Neural progenitor cell (in vitro differentiated cells): ENCODE data around the gene HIVEP2. TPM values are rescaled to one million over a fixed set of nuclear protein-coding genes. Genes with fewer than 3 reads are reported as not detected.

Source experiments
- DNase-seq: peaks from one replicate; pipeline ENCODE4 v3.0.0-alpha.2; 2016; ENCODE audit warnings: low spot score
- H2AFZ ChIP-seq: fragments of 200-600 bp; sonication (generic); replicated peaks from 2 replicates; pipeline ENCODE4 v1.6.1; 2016; ENCODE audit warnings: antibody characterized with exemption
- H3F3A ChIP-seq: fragments of 200-600 bp; sonication (generic); 2 replicates; pipeline ENCODE4 v1.6.1; 2016; ENCODE audit warnings: antibody characterized with exemption, low read depth
- H3K27ac ChIP-seq: fragments of 200-600 bp; sonication (generic); 2 replicates; pipeline ENCODE4 v1.5.1; 2016; ENCODE audit warnings: mild to moderate bottlenecking
- H3K27me3 ChIP-seq: fragments of 200-600 bp; sonication (generic); 2 replicates; pipeline ENCODE4 v1.6.1; 2016; ENCODE audit warnings: mild to moderate bottlenecking, moderate library complexity
- H3K36me3 ChIP-seq: fragments of 200-600 bp; sonication (generic); 2 replicates; pipeline ENCODE4 v1.5.1; 2016
- H3K4me1 ChIP-seq: fragments of 200-600 bp; sonication (generic); 2 replicates; pipeline ENCODE4 v1.6.1; 2016; ENCODE audit warnings: mixed run types
- H3K4me2 ChIP-seq: fragments of 200-600 bp; sonication (generic); 2 replicates; pipeline ENCODE4 v1.6.1; 2016
- H3K4me3 ChIP-seq: fragments of 200-600 bp; sonication (generic); 2 replicates; pipeline ENCODE4 v1.5.1; 2016
- H3K79me2 ChIP-seq: fragments of 200-600 bp; sonication (generic); 2 replicates; pipeline ENCODE4 v1.6.1; 2016; ENCODE audit warnings: low read depth
- H3K9ac ChIP-seq: fragments of 200-600 bp; sonication (generic); 2 replicates; pipeline ENCODE4 v1.6.1; 2016
- H3K9me3 ChIP-seq: fragments of 200-600 bp; sonication (generic); 2 replicates; pipeline ENCODE4 v1.5.1; 2016; ENCODE audit warnings: low read depth
- H4K20me1 ChIP-seq: fragments of 200-600 bp; sonication (generic); 2 replicates; pipeline ENCODE4 v1.6.1; 2016; ENCODE audit warnings: low read depth
- H3K27ac Mint-ChIP-seq: 3 replicates; pipeline ENCODE4 v1.8.0; 2021; ENCODE audit warnings: mixed read lengths
- H3K27me3 Mint-ChIP-seq: 2 replicates; pipeline ENCODE4 v1.8.0; 2022; ENCODE audit warnings: low read depth, mild to moderate bottlenecking, inconsistent platforms, moderate library complexity, mixed read lengths; ENCODE audit not compliant: insufficient read depth
- H3K36me3 Mint-ChIP-seq: 3 replicates; pipeline ENCODE4 v1.8.0; 2021; ENCODE audit warnings: mixed read lengths
- H3K4me1 Mint-ChIP-seq: 3 replicates; pipeline ENCODE4 v1.8.0; 2021; ENCODE audit warnings: mixed read lengths
- H3K4me3 Mint-ChIP-seq: 3 replicates; pipeline ENCODE4 v1.8.0; 2021; ENCODE audit warnings: mild to moderate bottlenecking, moderate library complexity, mixed read lengths
- H3K9me3 Mint-ChIP-seq: 3 replicates; pipeline ENCODE4 v1.8.0; 2020; ENCODE audit warnings: mixed read lengths
- CTCF ChIP-seq: fragments of 200-600 bp; sonication (generic); IDR thresholded peaks from 2 replicates; pipeline ENCODE4 v1.5.1; 2017; ENCODE audit warnings: antibody characterized with exemption, mild to moderate bottlenecking
- EZH2 ChIP-seq: fragments of 200-600 bp; sonication (generic); IDR thresholded peaks from 2 replicates; pipeline ENCODE4 v1.6.1; 2017; ENCODE audit warnings: antibody characterized with exemption, mild to moderate bottlenecking, moderate library complexity
- EZH2phosphoT487 ChIP-seq: fragments of 200-600 bp; sonication (generic); IDR thresholded peaks from 2 replicates; pipeline ENCODE4 v1.6.1; 2017; ENCODE audit warnings: antibody characterized with exemption
- total RNA-seq: library from RNA; depleted of rRNA; stranded (reverse); fragments of >200 nt; gene quantifications from 2 replicates; pipeline ENCODE4 v1.2.3, GENCODE V29; 2015; ENCODE audit warnings: low replicate concordance

HIVEP2 gene
- total RNA-seq, 1 donor from 2014 or later, result 2.1 TPM

- peaks cover 14% of the 10 kb centered on the region for H3K4me1 Mint-ChIP-seq
- H4K20me1 ChIP-seq, result no peaks in the 10 kb centered on the region
- no peak for TF ChIP-seq EZH2
- no peak for TF ChIP-seq CTCF
- TF ChIP-seq EZH2phosphoT487, result no peak
- no peaks in the 10 kb centered on the region for H3K9me3 ChIP-seq
- H3K9me3 Mint-ChIP-seq, result no peaks in the 10 kb centered on the region
- no peak overlapping the region for H3K27ac ChIP-seq
- peaks cover 6% of the 10 kb centered on the region for H3K4me1 ChIP-seq
- no peak overlapping the region for H3K4me2 ChIP-seq
- no peak overlapping the region for H3K27ac Mint-ChIP-seq
- no peaks in the 10 kb centered on the region for H3F3A ChIP-seq
- H3K9ac ChIP-seq, result no peak overlapping the region
- no peaks in the 10 kb centered on the region for H3K27me3 ChIP-seq
- no peaks in the 10 kb centered on the region for H3K36me3 Mint-ChIP-seq
- no peak overlapping the region for H3K4me3 Mint-ChIP-seq
- H2AFZ ChIP-seq, result no peak overlapping the region
- H3K36me3 ChIP-seq, result no peaks in the 10 kb centered on the region
- DNase-seq, result no peak
- H3K27me3 Mint-ChIP-seq, result no peaks in the 10 kb centered on the region
- no peaks in the 10 kb centered on the region for H3K79me2 ChIP-seq
- H3K4me3 ChIP-seq, result no peak overlapping the region
These were observed 123.1 kb downstream of the HIVEP2 start for GRCh38 chr6:142821860-142822259.

GRCh38 chr6:142821164-142821716, 123.7 kb downstream of the HIVEP2 start:
- H3K4me1 ChIP-seq, result peaks cover 6% of the 10 kb centered on the region
- Mint-ChIP-seq H3K27me3 (no peaks in the 10 kb centered on the region), H3K9me3 (no peaks in the 10 kb centered on the region), H3K36me3 (no peaks in the 10 kb centered on the region), H3K4me3 (no peak overlapping the region), H3K27ac (no peak overlapping the region), H3K4me1 (peaks cover 14% of the 10 kb centered on the region)
- no peaks in the 10 kb centered on the region for H3K27me3 ChIP-seq
- no peak overlapping the region for H3K4me3 ChIP-seq
- H3K9ac ChIP-seq, result no peak overlapping the region
- no peak for TF ChIP-seq EZH2
- no peak overlapping the region for H3K27ac ChIP-seq
- DNase-seq, result no peak
- H4K20me1 ChIP-seq, result no peaks in the 10 kb centered on the region
- H3K4me2 ChIP-seq, result no peak overlapping the region
- no peaks in the 10 kb centered on the region for H3F3A ChIP-seq
- H2AFZ ChIP-seq, result no peak overlapping the region
- H3K9me3 ChIP-seq, result no peaks in the 10 kb centered on the region
- H3K79me2 ChIP-seq, result no peaks in the 10 kb centered on the region
- no peaks in the 10 kb centered on the region for H3K36me3 ChIP-seq

DNA sequence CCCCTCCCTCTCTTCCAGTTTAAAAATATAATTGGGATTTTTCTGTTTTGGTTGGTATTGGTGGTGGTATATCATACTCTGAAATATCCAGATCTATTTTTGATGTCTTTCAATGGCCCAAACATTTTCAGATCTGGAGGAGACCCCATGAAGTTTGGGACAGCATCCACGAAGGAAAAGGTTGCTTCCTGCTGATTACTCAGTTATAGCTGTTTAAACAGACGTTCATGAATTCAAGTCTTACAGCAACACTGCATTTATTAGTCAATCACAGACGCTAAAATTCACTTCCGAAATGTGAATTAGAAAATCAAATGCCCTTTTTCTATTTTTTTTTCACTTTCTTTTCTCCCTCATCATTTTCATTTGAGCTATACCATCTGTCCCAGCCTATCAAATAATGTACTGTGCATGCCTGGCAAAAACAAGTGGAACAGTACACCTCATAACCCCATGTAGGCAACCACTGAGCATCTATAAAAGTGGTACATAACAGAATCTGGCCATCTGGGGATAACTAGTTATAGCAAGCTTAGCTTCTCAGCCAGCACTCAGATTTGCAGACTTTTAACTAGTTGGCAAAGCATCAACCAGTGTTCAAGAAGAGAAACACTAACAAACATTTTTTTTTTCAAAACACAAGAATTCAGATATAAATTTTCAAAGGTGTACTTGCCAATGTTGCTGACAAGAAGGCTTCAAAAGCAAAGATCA, 124.5 kb downstream of the HIVEP2 start:
- Histone ChIP-seq H3K9ac (no peak overlapping the region), H3F3A (no peaks in the 10 kb centered on the region), H3K27ac (no peak overlapping the region), H3K36me3 (no peaks in the 10 kb centered on the region), H2AFZ (no peak overlapping the region), H3K27me3 (no peaks in the 10 kb centered on the region), H3K4me2 (no peak overlapping the region), H3K4me1 (peaks cover 6% of the 10 kb centered on the region), H4K20me1 (no peaks in the 10 kb centered on the region), H3K4me3 (no peak overlapping the region), H3K79me2 (no peaks in the 10 kb centered on the region), H3K9me3 (no peaks in the 10 kb centered on the region)
- Mint-ChIP-seq H3K4me1 (peaks cover 14% of the 10 kb centered on the region), H3K36me3 (no peaks in the 10 kb centered on the region), H3K4me3 (no peak overlapping the region), H3K27ac (no peak overlapping the region), H3K9me3 (no peaks in the 10 kb centered on the region), H3K27me3 (no peaks in the 10 kb centered on the region)
- no peak for DNase-seq
- no peak for TF ChIP-seq EZH2phosphoT487
- TF ChIP-seq CTCF, result no peak
- no peak for TF ChIP-seq EZH2
